GM19328 (cell line): ENCODE data around the gene WNK2.
"Not testable (repeated sequence)": the region's sequence is repeated elsewhere in the genome, so short reads cannot be mapped to it uniquely, and the experiment has no call there.

Source experiments
- ATAC-seq: cut with Tn5 transposase; IDR thresholded peaks from one replicate; pipeline ENCODE4 v1.9.1; 2021; ENCODE audit warnings: mild to moderate bottlenecking, moderate library complexity; ENCODE audit not compliant: unreplicated experiment

WNK2 gene

GRCh38 chr9:93359907-93360306 is 176.0 kb downstream of the WNK2 start:
- ATAC-seq, result not testable (repeated sequence)

GRCh38 chr9:93361995-93362394 is 178.1 kb downstream of the WNK2 start:
- no peak for ATAC-seq

- no peak for ATAC-seq
Measured at GRCh38 chr9:93364734-93365426, 180.9 kb downstream of the WNK2 start.

GRCh38 chr9:93365427-93366118 is 181.6 kb downstream of the WNK2 start:
- ATAC-seq, result no peak

- no peak for ATAC-seq
Measured at GRCh38 chr9:93366119-93366447, 182.1 kb downstream of the WNK2 start.

- ATAC-seq, result not testable (repeated sequence)
Measured at GRCh38 chr9:93366486-93366885, 182.5 kb downstream of the WNK2 start.

GRCh38 chr9:93368437-93368836 is 184.5 kb downstream of the WNK2 start:
- no peak for ATAC-seq

GRCh38 chr9:93369686-93370085 is 185.7 kb downstream of the WNK2 start:
- ATAC-seq, result no peak
